Duodenal mucosa (tissue), 2 donors: ENCODE measurements around the gene TRAPPC1.

Source experiments
- H3K27ac ChIP-seq: one replicate; pipeline ENCODE4 v1.7.0; 2013; ENCODE audit warnings: low read depth, low read length
- H3K27me3 ChIP-seq, 2 donors: one replicate each; pipeline ENCODE4 v1.7.0; 2013; ENCODE audit warnings: low read length in 2 of 2, control low read depth in 1 of 2; ENCODE audit not compliant: insufficient read depth in 2 of 2, control insufficient read depth in 1 of 2
- H3K36me3 ChIP-seq, 2 donors: one replicate each; pipeline ENCODE4 v1.7.0; 2013; ENCODE audit warnings: low read length in 2 of 2, control low read depth in 1 of 2; ENCODE audit not compliant: insufficient read depth in 2 of 2, control insufficient read depth in 1 of 2
- H3K4me1 ChIP-seq, 2 donors: one replicate each; pipeline ENCODE4 v1.7.0; 2013; ENCODE audit warnings: low read length in 2 of 2, control low read depth in 1 of 2; ENCODE audit not compliant: insufficient read depth in 2 of 2, control insufficient read depth in 1 of 2
- H3K4me3 ChIP-seq, 2 donors: one replicate each; pipeline ENCODE4 v1.7.0; 2013; ENCODE audit warnings: low read length in 2 of 2, low read depth in 1 of 2
- H3K9ac ChIP-seq, 2 donors: one replicate each; pipeline ENCODE4 v1.7.0; 2013; ENCODE audit warnings: low read length in 2 of 2, low read depth in 1 of 2
- H3K9me3 ChIP-seq, 2 donors: one replicate each; pipeline ENCODE4 v1.7.0; 2013; ENCODE audit warnings: low read length in 2 of 2, control low read depth in 1 of 2; ENCODE audit not compliant: control insufficient read depth in 1 of 2

The TRAPPC1 gene

DNA sequence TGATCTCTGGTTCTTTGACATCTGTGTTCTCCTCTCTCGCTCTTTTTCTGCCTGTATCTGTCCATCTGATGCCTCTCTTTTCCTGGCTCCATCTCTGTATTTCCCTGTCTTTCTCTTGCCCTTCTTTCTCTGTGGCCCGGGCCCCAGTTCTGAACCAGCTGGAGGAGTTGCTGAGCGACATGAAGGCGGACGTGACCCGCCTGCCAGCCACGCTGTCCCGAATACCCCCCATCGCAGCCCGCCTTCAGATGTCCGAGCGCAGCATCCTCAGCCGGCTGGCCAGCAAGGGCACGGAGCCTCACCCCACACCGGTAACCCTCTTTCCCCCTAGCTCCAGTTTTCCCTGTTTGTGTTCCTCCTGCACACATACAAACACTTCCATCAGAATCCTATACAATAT, 21.5 kb downstream of the TRAPPC1 start:
- Histone ChIP-seq H3K27ac (no peak overlapping the region), H3K27me3 (no peaks in the 10 kb centered on the region), H3K9me3 (no peaks in the 10 kb centered on the region), H3K9ac (no peak overlapping the region), H3K4me1 (peaks cover 9 to 14% of the 10 kb centered on the region in 2 donors), H3K36me3 (peaks cover 31 to 51% of the 10 kb centered on the region in 2 donors), H3K4me3 (no peak overlapping the region)

DNA sequence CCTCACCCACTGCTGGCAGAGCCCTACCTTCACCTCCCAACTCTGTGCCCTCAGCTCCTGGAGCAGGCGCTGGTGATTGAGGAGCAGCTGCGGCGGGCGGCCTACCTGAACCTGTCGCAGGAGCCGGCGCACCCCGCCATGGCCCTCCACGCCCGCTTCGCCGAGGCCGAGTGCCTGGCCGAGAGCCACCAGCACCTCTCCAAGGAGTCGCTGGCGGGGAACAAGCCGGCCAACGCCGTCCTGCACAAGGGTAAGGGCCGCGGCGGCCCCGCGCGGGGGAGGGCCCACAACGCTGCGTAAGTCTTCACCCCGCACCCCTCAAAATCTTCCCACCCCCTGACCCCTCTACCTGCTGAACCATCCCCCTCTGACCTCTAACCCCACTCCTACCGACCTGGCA, 22.7 kb downstream of the TRAPPC1 start:
- no peak overlapping the region for H3K4me3 ChIP-seq
- H3K9ac ChIP-seq, result no peak overlapping the region
- peaks cover 0 to 2% of the 10 kb centered on the region in 2 donors for H3K4me1 ChIP-seq
- H3K9me3 ChIP-seq, result no peaks in the 10 kb centered on the region
- no peak overlapping the region for H3K27ac ChIP-seq
- peaks cover 41 to 62% of the 10 kb centered on the region in 2 donors for H3K36me3 ChIP-seq
- no peaks in the 10 kb centered on the region for H3K27me3 ChIP-seq

DNA sequence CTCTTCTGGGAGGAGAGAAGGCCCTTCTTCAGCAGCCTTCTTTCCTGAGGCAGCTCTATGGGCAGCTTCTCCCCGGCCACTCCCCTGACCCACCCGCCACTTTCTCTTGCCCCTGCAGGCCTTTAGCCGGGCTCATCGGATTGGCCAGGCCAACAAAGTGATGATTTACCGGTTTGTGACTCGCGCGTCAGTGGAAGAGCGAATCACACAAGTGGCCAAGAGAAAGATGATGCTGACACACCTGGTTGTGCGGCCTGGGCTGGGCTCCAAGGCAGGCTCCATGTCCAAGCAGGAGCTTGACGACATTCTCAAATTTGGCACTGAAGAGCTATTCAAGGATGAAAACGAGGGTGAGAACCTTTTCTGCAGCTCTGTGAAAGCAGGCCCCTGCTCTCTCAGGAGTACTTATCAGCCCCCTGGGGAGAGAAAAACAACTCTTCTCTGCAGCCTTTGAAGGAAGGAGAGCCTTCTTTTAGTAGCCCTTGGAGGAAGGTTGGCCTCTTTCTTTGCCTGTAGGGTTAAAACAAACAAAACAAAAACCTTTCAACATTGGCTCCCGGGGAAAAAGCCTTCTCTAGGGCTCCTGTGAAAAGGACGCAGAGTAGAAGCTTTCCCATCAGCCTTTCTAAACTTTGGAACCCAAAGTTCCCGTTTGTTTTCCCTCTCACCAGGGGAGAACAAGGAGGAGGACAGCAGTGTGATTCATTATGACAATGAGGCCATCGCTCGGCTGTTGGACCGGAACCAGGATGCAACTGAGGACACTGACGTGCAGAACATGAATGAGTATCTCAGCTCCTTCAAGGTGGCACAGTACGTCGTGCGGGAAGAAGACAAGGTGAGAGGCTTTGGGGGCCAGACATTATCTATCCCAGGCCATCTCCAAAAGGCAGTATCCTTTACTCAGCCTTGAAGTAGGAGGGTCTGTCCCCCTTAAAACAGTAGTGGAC, 28.3 kb downstream of the TRAPPC1 start:
- Histone ChIP-seq H3K4me3 (no peak overlapping the region), H3K4me1 (no peaks in the 10 kb centered on the region), H3K27me3 (no peaks in the 10 kb centered on the region), H3K9me3 (no peaks in the 10 kb centered on the region), H3K9ac (no peak overlapping the region), H3K36me3 (peaks cover 71 to 95% of the 10 kb centered on the region in 2 donors), H3K27ac (no peak overlapping the region)

DNA sequence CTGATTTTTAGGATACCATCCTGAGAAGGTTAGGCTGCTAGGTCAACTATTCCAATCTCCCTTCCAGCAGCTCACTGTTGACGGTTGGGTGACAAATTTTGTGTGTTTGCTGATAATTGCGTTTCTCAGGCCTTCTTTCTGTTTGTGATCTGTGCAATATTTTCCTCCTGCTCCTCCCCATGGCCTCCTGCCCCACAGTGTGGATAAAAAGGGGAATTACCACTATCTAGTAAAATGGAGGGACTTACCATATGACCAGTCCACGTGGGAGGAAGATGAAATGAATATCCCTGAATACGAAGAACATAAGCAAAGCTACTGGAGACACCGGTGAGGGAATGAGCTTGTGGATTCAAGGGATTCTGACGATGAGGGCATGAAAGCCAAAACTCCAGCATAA, 34.0 kb downstream of the TRAPPC1 start:
- Histone ChIP-seq H3K9ac (no peak overlapping the region), H3K27ac (no peak overlapping the region), H3K4me3 (no peak overlapping the region), H3K9me3 (no peaks in the 10 kb centered on the region), H3K27me3 (no peaks in the 10 kb centered on the region), H3K36me3 (peaks cover 48 to 82% of the 10 kb centered on the region in 2 donors), H3K4me1 (no peaks in the 10 kb centered on the region)

DNA sequence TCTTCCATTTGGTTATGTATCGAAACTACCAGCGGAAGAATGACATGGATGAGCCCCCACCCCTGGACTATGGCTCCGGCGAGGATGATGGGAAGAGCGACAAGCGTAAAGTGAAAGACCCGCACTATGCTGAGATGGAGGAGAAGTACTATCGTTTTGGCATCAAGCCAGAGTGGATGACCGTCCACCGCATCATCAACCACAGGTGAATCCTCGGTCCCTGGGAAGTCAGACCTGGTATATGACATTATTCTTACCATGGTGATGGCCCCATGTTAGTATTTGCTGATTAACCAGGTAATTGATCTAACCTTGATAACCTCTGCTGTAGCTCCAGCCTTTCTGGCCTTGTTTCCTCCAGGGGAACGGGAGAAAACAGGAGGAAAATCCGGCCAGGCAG, 34.7 kb downstream of the TRAPPC1 start:
- H3K4me1 ChIP-seq, result no peaks in the 10 kb centered on the region
- peaks cover 45 to 81% of the 10 kb centered on the region in 2 donors for H3K36me3 ChIP-seq
- H3K4me3 ChIP-seq, result no peak overlapping the region
- H3K27ac ChIP-seq, result no peak overlapping the region
- no peaks in the 10 kb centered on the region for H3K9me3 ChIP-seq
- H3K27me3 ChIP-seq, result no peaks in the 10 kb centered on the region
- no peak overlapping the region for H3K9ac ChIP-seq

DNA sequence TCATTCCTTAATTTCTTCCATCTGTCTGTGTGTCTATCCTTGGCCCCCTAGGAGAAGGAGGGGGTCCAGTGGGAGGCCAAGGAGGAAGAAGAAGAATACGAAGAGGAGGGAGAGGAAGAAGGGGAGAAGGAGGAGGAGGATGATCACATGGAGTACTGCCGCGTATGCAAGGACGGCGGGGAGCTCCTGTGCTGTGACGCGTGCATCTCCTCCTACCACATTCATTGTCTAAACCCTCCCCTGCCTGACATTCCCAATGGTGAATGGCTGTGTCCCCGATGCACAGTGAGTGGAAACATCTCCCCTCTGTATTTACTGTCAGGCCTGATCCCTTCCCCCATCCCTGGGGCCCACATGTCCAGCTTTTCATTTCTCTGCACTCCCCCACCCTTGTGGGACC, 36.9 kb downstream of the TRAPPC1 start:
- Histone ChIP-seq H3K9me3 (no peaks in the 10 kb centered on the region), H3K36me3 (peaks cover 35 to 74% of the 10 kb centered on the region in 2 donors), H3K4me3 (no peak overlapping the region), H3K9ac (no peak overlapping the region), H3K27ac (no peak overlapping the region), H3K4me1 (peaks cover under 1 to 4% of the 10 kb centered on the region in 2 donors), H3K27me3 (no peaks in the 10 kb centered on the region)

DNA sequence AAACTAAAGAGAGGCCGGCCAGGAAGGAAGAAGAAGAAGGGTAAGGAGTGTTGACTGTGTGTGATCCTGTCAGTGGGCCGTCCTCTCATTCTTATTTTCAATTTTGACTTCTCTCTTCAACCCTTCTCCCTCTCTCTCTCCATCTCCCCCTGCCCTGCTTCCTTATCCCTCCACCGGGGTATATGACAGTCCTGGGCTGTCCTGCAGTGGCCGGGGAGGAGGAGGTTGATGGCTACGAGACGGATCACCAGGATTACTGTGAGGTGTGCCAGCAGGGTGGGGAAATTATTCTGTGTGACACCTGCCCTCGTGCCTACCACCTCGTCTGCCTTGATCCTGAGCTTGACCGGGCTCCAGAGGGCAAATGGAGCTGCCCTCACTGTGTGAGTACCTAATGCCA, 37.5 kb downstream of the TRAPPC1 start:
- Histone ChIP-seq H3K9me3 (no peaks in the 10 kb centered on the region), H3K36me3 (peaks cover 29 to 68% of the 10 kb centered on the region in 2 donors), H3K9ac (no peak overlapping the region), H3K4me1 (peaks cover 7 to 10% of the 10 kb centered on the region in 2 donors), H3K27ac (no peak overlapping the region), H3K4me3 (no peak overlapping the region), H3K27me3 (no peaks in the 10 kb centered on the region)

DNA sequence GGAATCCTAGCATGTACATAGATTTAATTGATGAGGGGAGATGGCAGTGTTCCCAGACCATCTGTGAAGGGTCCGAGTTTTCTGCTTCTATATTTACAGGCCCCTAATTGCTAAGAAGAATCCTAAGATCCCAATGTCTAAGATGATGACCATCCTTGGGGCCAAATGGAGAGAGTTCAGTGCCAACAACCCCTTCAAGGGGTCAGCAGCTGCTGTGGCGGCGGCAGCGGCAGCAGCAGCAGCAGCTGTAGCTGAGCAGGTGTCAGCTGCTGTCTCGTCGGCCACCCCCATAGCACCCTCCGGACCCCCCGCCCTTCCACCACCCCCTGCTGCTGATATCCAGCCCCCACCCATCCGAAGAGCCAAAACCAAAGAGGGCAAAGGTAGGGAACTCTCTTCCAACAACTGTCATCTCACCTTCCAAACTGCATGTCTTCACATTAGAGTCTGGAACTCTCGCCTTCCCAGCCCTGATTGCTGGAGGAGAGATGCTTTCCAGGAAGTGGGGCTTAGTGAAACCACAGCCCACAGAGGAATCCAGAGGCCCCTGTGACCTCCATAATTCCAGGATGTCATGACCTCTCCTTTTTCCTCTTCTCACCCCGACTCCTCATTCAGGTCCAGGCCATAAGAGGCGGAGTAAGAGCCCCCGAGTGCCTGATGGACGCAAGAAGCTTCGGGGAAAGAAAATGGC, 38.4 kb downstream of the TRAPPC1 start:
- H3K36me3 ChIP-seq, result peaks cover 24 to 59% of the 10 kb centered on the region in 2 donors
- H3K4me3 ChIP-seq, result no peak overlapping the region
- no peak overlapping the region for H3K27ac ChIP-seq

DNA sequence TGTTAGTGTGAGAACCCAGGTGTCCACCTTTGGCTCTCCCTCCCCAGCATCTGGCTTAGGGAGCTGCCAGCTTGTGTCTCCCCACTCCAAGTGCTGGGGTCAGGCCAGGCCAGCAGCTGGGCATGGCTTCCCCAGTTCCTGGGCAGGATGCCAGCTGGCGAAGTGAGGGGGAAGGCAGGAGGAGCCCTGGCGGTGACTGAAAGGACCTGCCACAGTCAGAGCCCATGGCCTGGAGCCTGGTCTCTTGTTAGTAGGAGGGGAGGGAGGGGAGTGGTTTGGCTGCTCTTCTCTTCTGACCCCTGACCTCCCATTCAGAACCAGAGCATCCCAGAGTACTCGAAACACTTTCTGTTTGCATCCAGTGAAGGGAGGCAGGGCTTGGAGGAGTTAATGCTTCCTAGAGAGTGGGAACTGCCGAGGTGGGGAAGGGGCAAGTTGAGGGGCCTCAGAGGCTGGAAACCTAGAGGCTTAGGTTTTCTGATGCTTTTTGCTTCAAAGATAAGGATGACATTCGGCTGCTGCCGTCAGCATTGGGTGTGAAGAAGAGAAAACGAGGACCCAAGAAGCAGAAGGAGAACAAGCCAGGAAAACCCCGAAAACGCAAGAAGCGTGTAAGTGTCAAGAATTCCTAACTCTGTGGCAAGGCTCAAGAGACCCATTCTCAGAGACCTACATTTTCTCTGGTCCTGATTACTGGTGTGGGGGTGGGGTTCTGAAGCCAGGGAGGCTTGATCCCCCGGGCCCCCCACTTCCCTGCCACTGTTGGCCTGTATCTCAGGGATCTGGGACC, 42.4 kb downstream of the TRAPPC1 start:
- Histone ChIP-seq H3K36me3 (peaks cover 5 to 30% of the 10 kb centered on the region in 2 donors), H3K27ac (peak overlapping the region; percentile 90), H3K9me3 (no peaks in the 10 kb centered on the region), H3K9ac (peak overlapping the region; percentile 53 to 96), H3K4me1 (peaks cover 34 to 48% of the 10 kb centered on the region in 2 donors), H3K4me3 (peak overlapping the region; percentile 23 to 83), H3K27me3 (no peaks in the 10 kb centered on the region)

More for the DNA sequence above, 38.4 kb downstream of the TRAPPC1 start:
- Histone ChIP-seq H3K4me1 (peaks cover 16 to 19% of the 10 kb centered on the region in 2 donors), H3K27me3 (no peaks in the 10 kb centered on the region), H3K9me3 (no peaks in the 10 kb centered on the region), H3K9ac (no peak overlapping the region)
